ENCODE data around the gene FST. TPM values are rescaled to one million over a fixed set of nuclear protein-coding genes. Genes with fewer than 3 reads are reported as not detected.

The FST gene
- total RNA-seq, 2 donors from 2014 or later, result 3.9 to 12.6 TPM

DNA sequence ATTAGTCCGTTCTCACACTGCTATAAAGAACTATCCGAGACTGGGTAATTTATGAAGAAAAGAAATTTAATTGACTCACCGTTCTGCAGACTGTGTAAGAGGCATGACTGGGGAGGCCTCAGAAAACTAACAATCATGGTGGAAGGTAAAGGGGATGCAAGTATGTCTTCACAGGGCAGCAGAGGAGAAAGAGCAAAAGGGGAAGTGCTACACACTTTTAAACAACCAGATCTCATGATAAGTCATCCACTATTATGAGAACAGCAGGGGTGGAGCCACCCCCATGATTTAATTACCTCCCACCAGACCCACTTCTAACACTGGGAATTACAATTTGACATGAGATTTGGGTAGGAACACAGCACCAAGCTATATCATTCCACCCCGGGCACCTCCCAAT is 26.6 kb downstream of the FST start:
- Histone ChIP-seq H3K27ac (no peak overlapping the region), H3K27me3 (replicated peaks; ENCODE audit: insufficient read depth) (no peaks in the 10 kb centered on the region), H3K9me3 (peaks cover 13% of the 10 kb centered on the region), H3K4me3 (no peak overlapping the region), H3K4me1 (ENCODE audit: control insufficient read depth in 1 of 2, low read depth in 2 of 2) (no peaks in the 10 kb centered on the region), H3K36me3 (no peaks in the 10 kb centered on the region)
- DNase-seq (ENCODE audit: low spot score) (no peak), ATAC-seq (ENCODE audit: insufficient number of reproducible peaks, low FRiP score, low read depth) (no peak)
- TF ChIP-seq, protein P1, sequence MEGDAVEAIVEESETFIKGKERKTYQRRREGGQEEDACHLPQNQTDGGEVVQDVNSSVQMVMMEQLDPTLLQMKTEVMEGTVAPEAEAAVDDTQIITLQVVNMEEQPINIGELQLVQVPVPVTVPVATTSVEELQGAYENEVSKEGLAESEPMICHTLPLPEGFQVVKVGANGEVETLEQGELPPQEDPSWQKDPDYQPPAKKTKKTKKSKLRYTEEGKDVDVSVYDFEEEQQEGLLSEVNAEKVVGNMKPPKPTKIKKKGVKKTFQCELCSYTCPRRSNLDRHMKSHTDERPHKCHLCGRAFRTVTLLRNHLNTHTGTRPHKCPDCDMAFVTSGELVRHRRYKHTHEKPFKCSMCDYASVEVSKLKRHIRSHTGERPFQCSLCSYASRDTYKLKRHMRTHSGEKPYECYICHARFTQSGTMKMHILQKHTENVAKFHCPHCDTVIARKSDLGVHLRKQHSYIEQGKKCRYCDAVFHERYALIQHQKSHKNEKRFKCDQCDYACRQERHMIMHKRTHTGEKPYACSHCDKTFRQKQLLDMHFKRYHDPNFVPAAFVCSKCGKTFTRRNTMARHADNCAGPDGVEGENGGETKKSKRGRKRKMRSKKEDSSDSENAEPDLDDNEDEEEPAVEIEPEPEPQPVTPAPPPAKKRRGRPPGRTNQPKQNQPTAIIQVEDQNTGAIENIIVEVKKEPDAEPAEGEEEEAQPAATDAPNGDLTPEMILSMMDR (IDR thresholded peaks at IDR 0.05), result no peak

DNA sequence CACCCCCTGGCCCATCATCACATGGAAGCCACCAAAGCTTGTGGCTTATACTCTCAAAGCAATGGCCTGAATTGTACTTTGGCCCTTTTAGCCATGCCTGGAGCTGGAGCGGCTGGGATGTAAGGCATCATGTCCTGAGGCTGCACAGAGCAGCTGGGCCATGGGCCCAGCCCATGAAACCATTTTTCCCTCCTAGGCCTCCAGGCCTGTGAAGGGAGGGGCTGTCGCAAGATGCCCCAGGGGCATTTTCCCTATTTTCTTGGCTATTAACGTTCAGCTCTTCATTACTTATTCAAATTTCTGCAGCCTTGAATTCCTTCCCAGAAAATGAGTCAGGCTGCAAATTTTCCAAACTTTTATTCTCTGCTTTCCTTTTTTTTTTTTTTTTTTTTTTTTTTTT is 27.7 kb downstream of the FST start:
- H3K4me1 ChIP-seq (ENCODE audit: control insufficient read depth in 1 of 2, low read depth in 2 of 2), result no peaks in the 10 kb centered on the region
- H3K4me3 ChIP-seq, result no peak overlapping the region
- H3K9me3 ChIP-seq, result peaks cover 19% of the 10 kb centered on the region
- ATAC-seq (ENCODE audit: insufficient number of reproducible peaks, low FRiP score, low read depth), result no peak
- no peaks in the 10 kb centered on the region for H3K27me3 ChIP-seq (replicated peaks; ENCODE audit: insufficient read depth)
- H3K36me3 ChIP-seq, result no peaks in the 10 kb centered on the region
- TF ChIP-seq, protein P1 (IDR thresholded peaks at IDR 0.05), result no peak
- DNase-seq (ENCODE audit: low spot score), result no peak
- H3K27ac ChIP-seq, result no peak overlapping the region

DNA sequence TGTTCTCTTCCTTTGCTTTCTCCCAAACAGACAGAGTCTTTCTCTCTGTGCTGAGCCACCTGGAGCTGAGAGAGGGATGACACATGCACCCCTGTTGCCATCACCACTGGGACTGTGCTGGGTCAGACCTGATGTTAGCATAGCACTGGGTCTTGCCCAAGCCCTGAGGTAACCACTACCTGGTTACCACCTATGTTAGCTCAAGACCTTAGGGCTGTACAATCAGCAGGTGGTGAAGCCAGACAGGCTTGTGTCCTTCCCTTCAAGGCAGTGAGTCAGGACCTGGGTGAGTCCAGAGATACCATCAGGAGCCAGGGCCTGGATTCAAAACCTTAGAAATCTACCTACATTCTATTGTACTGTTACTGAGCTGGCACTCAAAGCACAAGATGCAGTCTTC is 32.1 kb downstream of the FST start:
- H3K4me1 ChIP-seq (ENCODE audit: control insufficient read depth in 1 of 2, low read depth in 2 of 2), result no peaks in the 10 kb centered on the region
- no peaks in the 10 kb centered on the region for H3K36me3 ChIP-seq
- DNase-seq (ENCODE audit: low spot score) (no peak), ATAC-seq (ENCODE audit: insufficient number of reproducible peaks, low FRiP score, low read depth) (no peak)
- H3K27ac ChIP-seq, result no peak overlapping the region
- no peak overlapping the region for H3K4me3 ChIP-seq
- TF ChIP-seq, protein P1 (IDR thresholded peaks at IDR 0.05), result no peak
- H3K9me3 ChIP-seq, result peaks cover 19% of the 10 kb centered on the region
- no peaks in the 10 kb centered on the region for H3K27me3 ChIP-seq (replicated peaks; ENCODE audit: insufficient read depth)

DNA sequence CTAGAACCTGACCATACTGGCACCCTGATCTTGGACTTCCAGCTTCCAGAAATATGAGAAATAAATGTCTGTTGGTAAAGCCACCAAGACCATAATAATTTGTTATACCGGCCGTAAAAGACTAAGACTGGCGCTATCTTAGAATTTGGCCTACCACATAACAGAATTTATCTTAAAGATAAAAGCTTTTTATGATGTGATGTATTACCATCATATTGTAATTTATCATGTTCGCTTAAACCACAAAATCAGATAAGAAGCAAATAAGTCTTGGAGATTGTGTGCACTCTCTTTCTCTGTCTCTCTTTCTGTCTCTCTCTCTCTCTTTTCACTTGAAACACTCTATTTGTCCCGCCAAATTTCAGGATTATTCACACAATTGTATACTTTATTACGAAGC is 35.6 kb downstream of the FST start:
- Histone ChIP-seq H3K4me3 (no peak overlapping the region), H3K27ac (no peak overlapping the region), H3K27me3 (replicated peaks; ENCODE audit: insufficient read depth) (no peaks in the 10 kb centered on the region), H3K9me3 (peaks cover 9% of the 10 kb centered on the region), H3K36me3 (no peaks in the 10 kb centered on the region), H3K4me1 (ENCODE audit: control insufficient read depth in 1 of 2, low read depth in 2 of 2) (no peaks in the 10 kb centered on the region)
- ATAC-seq (ENCODE audit: insufficient number of reproducible peaks, low FRiP score, low read depth) (no peak), DNase-seq (ENCODE audit: low spot score) (no peak)
- TF ChIP-seq, protein P1 (IDR thresholded peaks at IDR 0.05), result no peak

DNA sequence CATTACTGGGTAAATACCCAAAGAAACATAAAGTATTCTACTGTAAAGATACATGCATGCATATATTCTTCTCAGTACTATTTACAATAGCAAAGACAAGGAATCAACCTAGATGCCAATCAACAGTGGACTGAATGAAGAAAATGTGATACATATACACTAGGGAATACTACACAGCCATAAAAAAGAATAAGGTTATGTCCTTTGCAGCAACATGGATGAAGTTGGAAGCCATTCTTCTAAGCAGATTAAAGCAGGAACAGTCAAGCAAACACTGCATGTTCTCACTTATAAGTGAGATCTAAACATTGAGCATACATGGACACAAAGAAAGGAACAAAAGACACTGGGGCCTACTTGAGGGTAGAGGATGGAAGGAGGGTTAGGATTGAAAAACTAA is 40.4 kb downstream of the FST start:
- no peaks in the 10 kb centered on the region for H3K4me1 ChIP-seq (ENCODE audit: control insufficient read depth in 1 of 2, low read depth in 2 of 2)
- TF ChIP-seq, protein P1 (IDR thresholded peaks at IDR 0.05), result no peak
- H3K4me3 ChIP-seq, result no peak overlapping the region
- no peak overlapping the region for H3K27ac ChIP-seq
- DNase-seq (ENCODE audit: low spot score) (no peak), ATAC-seq (ENCODE audit: insufficient number of reproducible peaks, low FRiP score, low read depth) (no peak)
- H3K36me3 ChIP-seq, result no peaks in the 10 kb centered on the region
- H3K9me3 ChIP-seq, result no peaks in the 10 kb centered on the region
- no peaks in the 10 kb centered on the region for H3K27me3 ChIP-seq (replicated peaks; ENCODE audit: insufficient read depth)

Other genes with a start within 250 kb of the FST start
- gene NDUFS4, start 80.0 kb downstream of the FST start, total RNA-seq, result 10 to 100 TPM; 42.0 to 72.0 TPM

All from thoracic aorta (tissue), 2 donors.